ENCODE data around the gene HEXIM1.

DNA sequence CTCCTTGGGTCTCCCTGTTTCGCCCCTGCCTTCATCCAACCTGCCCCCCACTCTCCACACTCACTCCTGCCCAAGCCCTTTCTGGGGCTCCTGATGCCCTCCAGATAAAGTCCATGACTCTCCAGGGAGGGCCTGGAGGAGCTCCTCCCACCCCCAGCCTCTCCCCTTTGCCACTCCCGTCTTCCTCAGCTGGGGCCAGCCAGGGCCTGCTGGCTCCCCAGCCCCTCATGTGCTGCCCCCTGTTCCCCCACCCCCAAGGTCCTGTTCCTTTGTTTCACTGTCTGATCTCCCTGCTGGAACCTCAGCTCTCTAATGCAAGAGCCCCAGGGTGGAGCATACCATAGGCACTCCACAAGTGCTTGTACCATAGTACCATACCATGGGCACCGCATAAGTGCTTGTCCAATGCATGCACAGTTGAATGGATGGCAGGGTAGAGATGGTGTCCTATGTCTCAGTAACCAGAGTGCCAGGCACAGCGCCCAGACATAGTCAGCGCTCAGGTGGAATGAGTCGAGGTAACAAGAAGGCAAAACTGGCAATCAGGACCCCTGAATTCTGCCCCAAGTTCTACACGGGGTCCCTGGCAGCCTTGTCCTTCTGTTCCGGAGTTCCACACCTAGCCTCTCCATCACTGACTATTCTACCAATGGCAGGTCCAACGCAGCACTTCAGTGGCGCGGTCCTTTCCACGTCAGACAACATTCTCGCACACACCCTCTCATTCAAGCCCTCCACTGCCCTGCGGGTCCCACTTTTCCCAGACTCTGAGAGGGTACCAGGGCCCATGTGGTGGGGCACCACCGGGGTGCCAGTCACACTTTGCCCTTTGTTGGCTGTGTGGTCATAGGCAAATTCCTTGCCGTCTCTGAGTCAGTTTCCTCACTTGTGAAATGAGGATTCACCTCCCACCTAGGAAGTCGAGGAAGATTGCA is 17.3 kb upstream of the HEXIM1 start:
- TF ChIP-seq, protein P1, sequence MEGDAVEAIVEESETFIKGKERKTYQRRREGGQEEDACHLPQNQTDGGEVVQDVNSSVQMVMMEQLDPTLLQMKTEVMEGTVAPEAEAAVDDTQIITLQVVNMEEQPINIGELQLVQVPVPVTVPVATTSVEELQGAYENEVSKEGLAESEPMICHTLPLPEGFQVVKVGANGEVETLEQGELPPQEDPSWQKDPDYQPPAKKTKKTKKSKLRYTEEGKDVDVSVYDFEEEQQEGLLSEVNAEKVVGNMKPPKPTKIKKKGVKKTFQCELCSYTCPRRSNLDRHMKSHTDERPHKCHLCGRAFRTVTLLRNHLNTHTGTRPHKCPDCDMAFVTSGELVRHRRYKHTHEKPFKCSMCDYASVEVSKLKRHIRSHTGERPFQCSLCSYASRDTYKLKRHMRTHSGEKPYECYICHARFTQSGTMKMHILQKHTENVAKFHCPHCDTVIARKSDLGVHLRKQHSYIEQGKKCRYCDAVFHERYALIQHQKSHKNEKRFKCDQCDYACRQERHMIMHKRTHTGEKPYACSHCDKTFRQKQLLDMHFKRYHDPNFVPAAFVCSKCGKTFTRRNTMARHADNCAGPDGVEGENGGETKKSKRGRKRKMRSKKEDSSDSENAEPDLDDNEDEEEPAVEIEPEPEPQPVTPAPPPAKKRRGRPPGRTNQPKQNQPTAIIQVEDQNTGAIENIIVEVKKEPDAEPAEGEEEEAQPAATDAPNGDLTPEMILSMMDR (conservative IDR thresholded peaks at IDR 0.05; ENCODE audit: low read length): no peak
- no peak for TF ChIP-seq EZH2phosphoT487 (IDR thresholded peaks at IDR 0.05; ENCODE audit: borderline replicate concordance, low read depth, low read length)

Data from OCI-LY7 (cell line).